Effector memory CD8-positive, alpha-beta T cell (primary cell): ENCODE measurements around the gene COG1.
"Not testable (repeated sequence)": the region's sequence is repeated elsewhere in the genome, so short reads cannot be mapped to it uniquely, and the experiment has no call there.

Source experiments
- ATAC-seq: fragments of 150-1000 bp; cut with Tn5 transposase; replicated peaks from 2 replicates; pipeline ENCODE4 v1.10.0; 2021; ENCODE audit warnings: mild to moderate bottlenecking, moderate library complexity
- DNase-seq, 3 experiments: peaks; one replicate each; pipeline ENCODE4 v3.0.0; 2021
- H3K27ac Mint-ChIP-seq, 2 donors: one replicate each; pipeline ENCODE4 v1.8.0; 2022; ENCODE audit warnings: mild to moderate bottlenecking in 2 of 2, mixed read lengths in 2 of 2, moderate library complexity in 2 of 2
- H3K27me3 Mint-ChIP-seq, 2 donors: one replicate each; pipeline ENCODE4 v1.8.0; 2022; ENCODE audit warnings: mixed read lengths in 2 of 2
- H3K36me3 Mint-ChIP-seq: one replicate; pipeline ENCODE4 v1.8.0; 2022; ENCODE audit warnings: mild to moderate bottlenecking, moderate library complexity, mixed read lengths; ENCODE audit not compliant: insufficient read depth
- H3K4me1 Mint-ChIP-seq, 2 donors: one replicate each; pipeline ENCODE4 v1.8.0; 2022; ENCODE audit warnings: low read depth in 2 of 2, mixed read lengths in 2 of 2
- H3K4me3 Mint-ChIP-seq, 2 donors: one replicate each; pipeline ENCODE4 v1.8.0; 2022; ENCODE audit warnings: mild to moderate bottlenecking in 2 of 2, mixed read lengths in 2 of 2, moderate library complexity in 2 of 2
- H3K9me3 Mint-ChIP-seq, 2 donors: one replicate each; pipeline ENCODE4 v1.8.0; 2022; ENCODE audit warnings: mixed read lengths in 2 of 2
- total RNA-seq, 9 experiments: gene quantifications; one replicate each; lab custom pipeline; 2026; lab: John Stamatoyannopoulos, UW

COG1 gene
- total RNA-seq: 23.4 to 59.5 (median 45.9) reads per million in 9 experiments

DNA sequence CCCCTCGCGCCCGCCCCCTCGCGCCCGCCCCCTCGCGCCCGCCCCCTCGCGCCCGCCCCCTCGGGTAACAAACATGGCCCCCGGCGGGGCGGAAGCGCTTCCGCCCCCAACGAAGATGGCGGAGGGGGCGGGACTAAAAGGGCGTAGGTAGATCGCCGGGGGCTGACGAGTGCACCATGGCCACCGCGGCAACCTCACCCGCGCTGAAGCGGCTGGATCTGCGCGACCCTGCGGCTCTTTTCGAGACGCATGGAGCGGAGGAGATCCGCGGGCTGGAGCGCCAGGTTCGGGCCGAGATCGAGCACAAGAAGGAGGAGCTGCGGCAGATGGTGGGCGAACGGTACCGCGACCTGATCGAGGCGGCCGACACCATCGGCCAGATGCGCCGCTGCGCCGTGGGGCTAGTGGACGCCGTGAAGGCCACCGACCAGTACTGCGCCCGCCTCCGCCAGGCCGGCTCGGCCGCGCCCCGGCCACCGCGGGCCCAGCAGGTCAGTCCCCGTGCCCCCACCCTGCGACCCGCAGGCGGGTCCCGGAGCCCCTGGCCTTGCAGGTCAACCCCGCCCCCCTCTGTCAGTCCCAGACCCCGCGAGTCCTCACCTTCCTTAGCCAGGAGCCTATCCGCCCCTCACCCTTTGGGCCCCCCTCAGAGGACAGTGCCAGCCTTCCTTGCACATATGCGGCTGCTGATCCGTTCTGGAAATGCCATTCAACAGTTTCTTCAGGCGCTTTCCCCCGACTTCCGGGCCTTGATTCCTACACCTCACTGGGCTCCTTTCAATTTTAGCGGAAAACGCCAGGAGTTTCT lies at the start of gene COG1:
Gene COG1, plus strand, starts transcription at position 162 of the 808 bp plus-strand sequence. Its CDS starts 15 bp downstream, at position 177.
- DNase-seq (peak; percentile 45 to 69 (median 65)), ATAC-seq (peak; percentile 87)
- peaks cover 19 to 26% of the 10 kb centered on the region in 2 donors for H3K4me1 Mint-ChIP-seq
- no peaks in the 10 kb centered on the region for H3K27me3 Mint-ChIP-seq
- no peaks in the 10 kb centered on the region for H3K9me3 Mint-ChIP-seq
- peak within 1 kb of the TSS; percentile 96 to 98 for H3K27ac Mint-ChIP-seq
- H3K36me3 Mint-ChIP-seq: peaks cover 23% of the 10 kb centered on the region
- H3K4me3 Mint-ChIP-seq: peak within 1 kb of the TSS; percentile 95 to 96

- peaks cover 9 to 21% of the 10 kb centered on the region in 2 donors for H3K9me3 Mint-ChIP-seq
- not testable (repeated sequence) for ATAC-seq, DNase-seq, H3K36me3 Mint-ChIP-seq, H3K4me3 Mint-ChIP-seq
- H3K4me1 Mint-ChIP-seq: peaks cover 9 to 11% of the 10 kb centered on the region in 2 donors
- peak overlapping the region in 1 of 2 donors; percentile 33 for H3K27ac Mint-ChIP-seq
- peaks cover 0 to 21% of the 10 kb centered on the region in 2 donors for H3K27me3 Mint-ChIP-seq
Observed at GRCh38 chr17:73144209-73144608, 48.6 kb upstream of the COG1 start.

DNA sequence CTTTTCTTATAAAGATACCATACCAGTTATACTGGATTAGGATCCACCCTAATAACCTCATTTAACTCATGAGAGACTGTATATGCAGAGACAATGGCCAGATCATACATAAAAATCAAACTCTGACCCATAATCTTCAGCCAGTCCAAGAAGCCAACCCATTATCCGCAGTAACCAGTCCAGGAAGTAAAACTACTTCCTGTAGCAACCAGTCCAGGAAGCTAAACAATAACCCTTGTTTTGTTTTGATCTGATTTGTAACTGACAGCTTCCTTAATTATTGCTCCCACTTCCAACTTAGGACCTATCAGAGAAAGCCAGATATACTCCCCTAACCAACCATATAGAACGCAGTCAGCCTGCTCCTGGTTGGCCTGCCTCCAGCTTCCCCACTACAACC lies 47.2 kb upstream of the COG1 start:
- H3K4me1 Mint-ChIP-seq: peaks cover 9 to 11% of the 10 kb centered on the region in 2 donors
- H3K27ac Mint-ChIP-seq: no peak overlapping the region
- peaks cover 9% of the 10 kb centered on the region for H3K36me3 Mint-ChIP-seq
- ATAC-seq (no peak), DNase-seq (no peak)
- H3K9me3 Mint-ChIP-seq: peaks cover 9 to 21% of the 10 kb centered on the region in 2 donors
- no peak overlapping the region for H3K4me3 Mint-ChIP-seq
- peaks cover 4 to 18% of the 10 kb centered on the region in 2 donors for H3K27me3 Mint-ChIP-seq

- ATAC-seq, H3K4me3 Mint-ChIP-seq, H3K4me1 Mint-ChIP-seq, DNase-seq, H3K36me3 Mint-ChIP-seq: not testable (repeated sequence)
- Mint-ChIP-seq H3K9me3 (peaks cover 9 to 21% of the 10 kb centered on the region in 2 donors), H3K27me3 (peaks cover 15 to 34% of the 10 kb centered on the region in 2 donors), H3K27ac (peak overlapping the region in 1 of 2 donors; percentile 61)
Observed at GRCh38 chr17:73147791-73148190, 45.1 kb upstream of the COG1 start.

GRCh38 chr17:73148540-73149334 lies 44.1 kb upstream of the COG1 start:
- Mint-ChIP-seq H3K27me3 (peaks cover 15 to 35% of the 10 kb centered on the region in 2 donors), H3K27ac (peak overlapping the region; percentile 27 to 61)

DNA sequence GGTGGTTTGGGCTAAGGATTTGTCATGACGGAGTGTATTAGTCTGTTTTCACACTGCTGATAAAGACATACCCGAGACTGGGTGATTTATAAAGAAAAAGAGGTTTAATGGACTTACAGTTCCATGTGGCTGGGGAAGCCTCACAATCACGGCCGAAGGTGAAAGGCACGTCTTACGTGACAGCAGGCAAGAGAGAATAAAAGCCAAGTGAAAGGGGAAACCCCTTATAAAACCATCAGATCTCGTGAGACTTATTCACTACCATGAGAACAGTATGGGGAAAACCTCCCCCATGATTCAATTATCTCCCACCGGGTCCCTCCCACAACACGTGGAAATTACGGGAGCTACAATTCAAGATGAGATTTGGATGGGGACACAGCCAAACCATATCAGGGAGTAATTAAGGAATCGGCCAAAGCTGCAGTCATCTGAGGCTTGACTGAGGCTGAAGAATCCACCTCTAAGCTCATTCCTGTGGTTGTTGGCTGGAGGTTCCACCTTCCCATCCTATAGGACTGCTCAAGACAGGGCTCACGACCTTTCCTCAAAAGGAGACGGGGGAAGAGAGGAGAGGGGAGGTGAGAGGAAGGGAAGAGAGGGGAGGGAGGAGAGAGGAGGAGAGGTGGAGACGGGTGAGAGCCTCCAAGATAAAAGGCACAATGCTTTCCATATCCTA lies 42.1 kb upstream of the COG1 start:
- not testable (repeated sequence) for ATAC-seq, H3K36me3 Mint-ChIP-seq, H3K4me3 Mint-ChIP-seq, H3K9me3 Mint-ChIP-seq, DNase-seq, H3K4me1 Mint-ChIP-seq
- peak overlapping the region in 1 of 2 donors; percentile 1 for H3K27ac Mint-ChIP-seq
- H3K27me3 Mint-ChIP-seq: peaks cover 19 to 52% of the 10 kb centered on the region in 2 donors

More at GRCh38 chr17:73148540-73149334, 44.1 kb upstream of the COG1 start:
- no peak for DNase-seq
- no peak for ATAC-seq
- peaks cover 9 to 21% of the 10 kb centered on the region in 2 donors for H3K9me3 Mint-ChIP-seq
- no peaks in the 10 kb centered on the region for H3K4me1 Mint-ChIP-seq
- H3K4me3 Mint-ChIP-seq: no peak overlapping the region
- H3K36me3 Mint-ChIP-seq: peaks cover 9% of the 10 kb centered on the region

DNA sequence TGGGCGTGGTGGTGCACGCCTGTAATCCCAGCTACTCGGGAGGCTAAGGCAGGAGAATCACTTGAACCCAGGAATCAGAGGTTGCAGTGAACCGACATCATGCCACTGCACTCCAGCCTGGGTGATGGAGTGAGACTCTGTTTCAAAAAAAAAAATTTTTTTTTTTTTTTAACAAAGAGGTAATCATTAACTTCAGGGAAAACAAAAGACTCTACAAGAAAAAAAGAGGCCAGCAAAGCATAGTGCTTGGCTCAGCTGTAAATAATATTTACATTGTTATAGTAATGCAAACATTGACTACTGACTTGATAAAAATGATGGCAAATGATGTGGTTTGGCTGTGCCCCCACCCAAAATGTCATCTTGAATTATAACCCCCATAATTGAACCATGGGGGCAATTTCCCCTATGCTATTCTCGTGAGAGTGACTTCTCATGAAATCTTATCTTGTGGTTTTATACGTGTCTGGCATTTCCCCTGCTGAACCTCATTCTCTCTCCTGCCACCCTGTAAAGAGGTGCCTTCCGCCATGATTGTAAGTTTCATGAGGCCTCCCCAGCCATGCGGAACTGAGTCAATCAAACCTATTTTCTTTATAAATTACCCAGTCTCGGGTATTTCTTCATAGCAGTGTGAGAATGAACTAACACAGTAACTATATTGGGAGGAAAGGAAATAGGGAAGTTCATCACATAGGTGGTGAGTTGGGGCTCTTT lies 40.8 kb upstream of the COG1 start:
- ATAC-seq: no peak
- no peaks in the 10 kb centered on the region for H3K9me3 Mint-ChIP-seq
- no peak overlapping the region for H3K27ac Mint-ChIP-seq
- H3K4me3 Mint-ChIP-seq: no peak overlapping the region
- DNase-seq: no peak
- peaks cover 2 to 5% of the 10 kb centered on the region in 2 donors for H3K4me1 Mint-ChIP-seq
- peaks cover 9% of the 10 kb centered on the region for H3K36me3 Mint-ChIP-seq
- peaks cover 19 to 55% of the 10 kb centered on the region in 2 donors for H3K27me3 Mint-ChIP-seq

GRCh38 chr17:73155410-73156165 lies 37.3 kb upstream of the COG1 start:
- peaks cover 36 to 74% of the 10 kb centered on the region in 2 donors for H3K27me3 Mint-ChIP-seq
- no peak for ATAC-seq
- peak overlapping the region in 1 of 2 donors; percentile 39 for H3K27ac Mint-ChIP-seq
- H3K36me3 Mint-ChIP-seq: no peaks in the 10 kb centered on the region
- DNase-seq: no peak
- peaks cover 2 to 5% of the 10 kb centered on the region in 2 donors for H3K4me1 Mint-ChIP-seq
- H3K4me3 Mint-ChIP-seq: no peak overlapping the region
- H3K9me3 Mint-ChIP-seq: no peaks in the 10 kb centered on the region

GRCh38 chr17:73156166-73156840 lies 36.6 kb upstream of the COG1 start:
- Mint-ChIP-seq H3K27me3 (peaks cover 36 to 74% of the 10 kb centered on the region in 2 donors), H3K9me3 (no peaks in the 10 kb centered on the region), H3K27ac (no peak overlapping the region), H3K36me3 (no peaks in the 10 kb centered on the region), H3K4me3 (no peak overlapping the region), H3K4me1 (peaks cover 2 to 5% of the 10 kb centered on the region in 2 donors)
- peak; percentile 73 for ATAC-seq
- peak; percentile 19 to 40 (median 36) for DNase-seq

GRCh38 chr17:73156887-73157520 lies 35.9 kb upstream of the COG1 start:
- ATAC-seq: no peak
- Mint-ChIP-seq H3K36me3 (no peaks in the 10 kb centered on the region), H3K27me3 (peaks cover 35 to 76% of the 10 kb centered on the region in 2 donors), H3K4me1 (peaks cover 2 to 5% of the 10 kb centered on the region in 2 donors), H3K9me3 (no peaks in the 10 kb centered on the region), H3K4me3 (no peak overlapping the region), H3K27ac (no peak overlapping the region)
- no peak for DNase-seq

DNA sequence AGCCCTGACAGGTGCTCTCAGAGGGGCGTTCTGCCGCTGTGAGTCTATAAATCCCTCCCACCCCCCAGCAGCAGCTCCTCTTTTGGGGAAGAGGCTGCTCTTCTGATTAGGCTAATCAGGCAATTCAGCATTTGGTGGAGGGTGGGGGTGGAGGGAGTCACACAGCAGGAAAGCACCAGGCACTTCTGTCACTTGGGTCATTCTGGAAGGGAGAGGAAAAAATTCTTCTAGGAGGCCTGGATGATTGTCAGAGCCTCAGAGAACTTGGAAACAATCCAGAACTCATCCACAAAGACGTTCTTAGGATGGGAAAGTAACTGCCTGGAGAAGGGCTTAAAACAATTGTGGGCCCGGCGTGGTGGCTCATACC lies 35.3 kb upstream of the COG1 start:
- Mint-ChIP-seq H3K4me3 (no peak overlapping the region), H3K27ac (no peak overlapping the region), H3K36me3 (no peaks in the 10 kb centered on the region), H3K4me1 (peaks cover 2 to 5% of the 10 kb centered on the region in 2 donors), H3K9me3 (no peaks in the 10 kb centered on the region), H3K27me3 (peaks cover 38 to 76% of the 10 kb centered on the region in 2 donors)
- no peak for ATAC-seq
- no peak for DNase-seq
